ENCODE data around the gene CPB2.

Gene CPB2

GRCh38 chr13:46022481-46022880, 82.4 kb downstream of the CPB2 start:
- no peak for TF ChIP-seq JUND (IDR thresholded peaks at IDR 0.05; ENCODE audit: low read depth)
- no peak for DNase-seq (ENCODE audit: low read depth in 1 of 2, low spot score in 1 of 2)
- in situ Hi-C loops (cut with HindIII; ENCODE audit: low pct_unique_long_range_greater_than_20kb, low sequenced_read_pairs), result no loop called here

GRCh38 chr13:46016216-46016615, 88.6 kb downstream of the CPB2 start:
- in situ Hi-C loops (cut with HindIII; ENCODE audit: low pct_unique_long_range_greater_than_20kb, low sequenced_read_pairs), result no loop called here
- TF ChIP-seq JUND (IDR thresholded peaks at IDR 0.05; ENCODE audit: low read depth), result no peak
- DNase-seq (ENCODE audit: low read depth in 1 of 2, low spot score in 1 of 2), result no peak

- DNase-seq (ENCODE audit: low read depth in 1 of 2, low spot score in 1 of 2), result no peak
- TF ChIP-seq JUND (IDR thresholded peaks at IDR 0.05; ENCODE audit: low read depth), result no peak
- in situ Hi-C loops (cut with HindIII; ENCODE audit: low pct_unique_long_range_greater_than_20kb, low sequenced_read_pairs), result no loop called here
Observed at GRCh38 chr13:46015366-46015765, 89.5 kb downstream of the CPB2 start.

- no peak for TF ChIP-seq JUND (IDR thresholded peaks at IDR 0.05; ENCODE audit: low read depth)
- in situ Hi-C loops (cut with HindIII; ENCODE audit: low pct_unique_long_range_greater_than_20kb, low sequenced_read_pairs), result no loop called here
- DNase-seq (ENCODE audit: low read depth in 1 of 2, low spot score in 1 of 2), result no peak
Observed at GRCh38 chr13:46012404-46012803, 92.4 kb downstream of the CPB2 start.

GRCh38 chr13:46010148-46010547, 94.7 kb downstream of the CPB2 start:
- DNase-seq (ENCODE audit: low read depth in 1 of 2, low spot score in 1 of 2), result peak in 1 of 2 experiments; percentile 2
- in situ Hi-C loops (cut with HindIII; ENCODE audit: low pct_unique_long_range_greater_than_20kb, low sequenced_read_pairs), result no loop called here
- TF ChIP-seq JUND (IDR thresholded peaks at IDR 0.05; ENCODE audit: low read depth), result no peak

- no peak for DNase-seq (ENCODE audit: low read depth in 1 of 2, low spot score in 1 of 2)
- TF ChIP-seq JUND (IDR thresholded peaks at IDR 0.05; ENCODE audit: low read depth), result no peak
- in situ Hi-C loops (cut with HindIII; ENCODE audit: low pct_unique_long_range_greater_than_20kb, low sequenced_read_pairs), result no loop called here
Observed at GRCh38 chr13:46008631-46009030, 96.2 kb downstream of the CPB2 start.

GRCh38 chr13:46006688-46007452, 98.0 kb downstream of the CPB2 start:
- DNase-seq (ENCODE audit: low read depth in 1 of 2, low spot score in 1 of 2), result no peak
- no peak for TF ChIP-seq JUND (IDR thresholded peaks at IDR 0.05; ENCODE audit: low read depth)
- in situ Hi-C loops (cut with HindIII; ENCODE audit: low pct_unique_long_range_greater_than_20kb, low sequenced_read_pairs), result no loop called here

- no peak for TF ChIP-seq JUND (IDR thresholded peaks at IDR 0.05; ENCODE audit: low read depth)
- no peak for DNase-seq (ENCODE audit: low read depth in 1 of 2, low spot score in 1 of 2)
- in situ Hi-C loops (cut with HindIII; ENCODE audit: low pct_unique_long_range_greater_than_20kb, low sequenced_read_pairs), result no loop called here
Observed at GRCh38 chr13:46004491-46004890, 100.3 kb downstream of the CPB2 start.
